RPMI7951 (cell line): Measurements from ENCODE around the gene RCAN1. TPM values are rescaled to one million over a fixed set of nuclear protein-coding genes. Genes with fewer than 3 reads are reported as not detected.
"Not testable (repeated sequence)": the region's sequence is repeated elsewhere in the genome, so short reads cannot be mapped to it uniquely, and the experiment has no call there.

Experiments used
- DNase-seq: peaks from one replicate; pipeline ENCODE4 v3.0.0-alpha.2; 2012; ENCODE audit warnings: low read depth
- total RNA-seq: library from RNA; depleted of rRNA; stranded (reverse); fragments of >200 nt; shearing (Covaris generic); gene quantifications from 2 replicates; pipeline ENCODE4 v1.2.3, GENCODE V29; 2014

Gene RCAN1
- total RNA-seq, 1 experiment from 2014 or later = 43.9 TPM

DNA sequence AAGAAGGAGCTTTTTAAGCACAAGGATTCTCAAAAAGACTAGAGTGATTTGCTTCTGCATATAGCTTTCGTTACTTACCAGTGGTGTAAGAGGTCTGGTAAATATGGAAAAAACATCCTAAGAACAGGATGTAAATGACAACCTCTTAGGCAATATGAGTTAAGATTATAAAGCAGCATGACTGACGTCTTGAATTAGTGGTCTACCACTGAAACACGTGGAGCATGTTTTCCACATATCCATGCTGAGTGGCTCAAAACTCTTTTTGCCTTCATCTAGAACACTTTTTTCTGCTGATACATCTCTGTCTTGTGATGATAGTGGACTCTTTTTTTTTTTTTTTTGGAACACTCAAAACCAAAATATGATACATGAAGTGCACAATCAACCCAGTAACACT lies 44.6 kb downstream of the RCAN1 start:
- no peak for DNase-seq

DNA sequence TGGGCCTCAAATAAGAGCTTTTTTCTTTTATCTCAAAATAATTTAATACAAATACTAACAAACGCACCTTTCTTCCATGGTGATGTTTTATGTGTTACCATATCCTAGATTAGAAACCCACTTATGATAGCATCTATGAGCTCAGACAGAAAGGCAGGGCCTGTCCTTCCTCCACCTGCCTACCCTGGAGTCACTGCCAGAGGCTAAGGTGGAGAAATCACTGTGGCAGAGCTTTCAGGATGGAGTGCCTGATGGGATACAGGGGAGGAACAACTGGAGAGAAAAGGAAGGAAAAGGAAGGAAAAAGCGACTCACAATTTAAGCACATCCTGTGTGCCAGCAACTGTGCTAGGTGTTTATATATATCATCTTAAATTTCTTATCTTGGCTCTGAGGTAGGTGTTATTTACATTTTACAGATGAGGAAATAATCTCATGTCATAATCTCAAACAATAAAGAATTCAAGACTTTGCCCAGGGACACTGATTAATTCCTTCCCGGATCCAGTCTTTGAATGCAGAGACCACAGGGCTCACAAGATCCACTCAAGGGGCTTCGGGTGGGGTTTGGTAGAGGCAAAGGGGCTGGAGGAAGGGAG lies 45.4 kb downstream of the RCAN1 start:
- DNase-seq = no peak

DNA sequence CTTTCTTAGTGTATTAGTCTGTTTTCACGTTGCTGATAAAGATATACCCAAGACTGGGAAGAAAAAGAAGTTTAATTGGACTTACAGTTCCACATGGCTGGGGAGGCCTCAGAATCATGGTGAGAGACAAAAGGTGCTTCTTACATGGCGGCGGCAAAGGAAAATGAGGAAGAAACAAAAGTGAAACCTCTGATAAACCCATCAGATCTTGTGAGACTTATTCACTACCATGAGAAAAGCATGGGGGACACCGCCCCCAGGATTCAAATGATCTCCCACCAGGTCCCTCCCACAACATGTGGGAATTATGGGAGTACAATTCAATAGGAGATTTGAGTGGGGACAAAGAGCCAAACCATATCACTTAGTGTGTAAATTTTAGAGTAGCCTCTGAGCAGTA lies 46.1 kb downstream of the RCAN1 start:
- DNase-seq = not testable (repeated sequence)

GRCh38 chr21:34567604-34568155 lies 47.2 kb downstream of the RCAN1 start:
- no peak for DNase-seq

GRCh38 chr21:34565238-34565637 lies 49.7 kb downstream of the RCAN1 start:
- DNase-seq = no peak

- DNase-seq = not testable (repeated sequence)
These were observed 51.5 kb downstream of the RCAN1 start for GRCh38 chr21:34563370-34563769.

- DNase-seq = no peak
These were observed 53.1 kb downstream of the RCAN1 start for GRCh38 chr21:34561806-34562205.

DNA sequence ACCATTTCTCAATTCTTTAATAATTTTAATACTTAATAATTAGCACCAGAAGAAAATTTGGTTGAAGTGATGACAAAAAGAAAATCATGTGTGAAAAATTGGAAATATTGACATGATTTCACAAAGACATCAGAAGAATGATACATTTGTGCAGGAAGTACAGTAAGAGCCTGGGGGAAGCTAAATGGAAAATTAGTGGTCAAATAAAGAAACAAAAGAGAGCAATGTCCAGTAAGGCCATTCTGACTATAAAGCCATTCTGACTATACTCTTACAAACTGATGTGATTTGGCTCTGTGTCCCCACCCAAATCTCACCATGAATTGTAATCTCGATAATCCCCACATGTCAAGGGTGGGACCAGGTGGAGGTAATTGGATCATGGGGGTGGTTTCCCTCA lies 54.3 kb downstream of the RCAN1 start:
- peak; percentile 17 for DNase-seq

DNA sequence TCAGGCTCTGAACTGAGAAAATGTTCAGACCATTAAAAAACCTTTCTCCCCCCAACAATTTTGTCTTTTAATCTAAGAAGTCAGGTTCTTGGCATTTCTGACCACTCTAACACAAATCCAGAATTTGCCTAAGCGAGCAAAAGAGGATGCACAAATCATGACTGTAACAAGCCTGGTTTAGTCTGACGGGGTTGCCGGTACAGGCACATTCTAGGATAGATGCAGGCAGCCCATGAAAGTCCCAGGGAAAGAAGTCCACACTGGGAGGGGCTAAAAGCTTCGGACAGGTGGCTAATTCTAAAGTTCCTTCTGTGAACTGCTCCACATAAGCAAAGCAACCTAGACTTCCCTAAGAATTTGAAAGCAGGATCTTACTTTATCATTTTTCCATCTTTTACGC lies 54.9 kb downstream of the RCAN1 start:
- no peak for DNase-seq

DNA sequence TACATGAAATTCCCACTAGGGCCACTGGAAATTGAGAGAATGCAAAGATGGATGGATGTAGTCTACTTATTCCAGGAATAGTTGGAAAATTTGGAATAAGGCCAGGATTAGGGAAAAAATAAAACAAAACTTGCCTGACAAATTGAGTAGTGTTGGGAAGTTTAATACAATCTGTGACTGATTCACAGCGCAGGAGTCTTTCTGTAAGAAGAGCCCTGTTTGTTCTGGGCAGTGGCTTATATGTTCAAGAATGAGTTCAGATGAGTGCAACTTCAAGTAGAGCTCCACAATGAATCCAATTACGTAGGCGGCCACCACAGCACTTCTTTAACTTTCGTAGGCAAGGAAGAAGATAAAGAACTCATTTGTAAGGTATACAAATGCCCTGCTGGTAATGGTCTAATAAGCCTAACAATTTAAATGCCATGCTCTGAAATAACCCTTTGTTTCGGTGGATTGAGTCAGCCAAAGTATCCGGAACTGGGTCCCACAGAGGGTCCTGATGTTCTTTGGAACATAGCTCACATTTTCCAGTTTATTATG lies 55.8 kb downstream of the RCAN1 start:
- peak; percentile 60 for DNase-seq

DNA sequence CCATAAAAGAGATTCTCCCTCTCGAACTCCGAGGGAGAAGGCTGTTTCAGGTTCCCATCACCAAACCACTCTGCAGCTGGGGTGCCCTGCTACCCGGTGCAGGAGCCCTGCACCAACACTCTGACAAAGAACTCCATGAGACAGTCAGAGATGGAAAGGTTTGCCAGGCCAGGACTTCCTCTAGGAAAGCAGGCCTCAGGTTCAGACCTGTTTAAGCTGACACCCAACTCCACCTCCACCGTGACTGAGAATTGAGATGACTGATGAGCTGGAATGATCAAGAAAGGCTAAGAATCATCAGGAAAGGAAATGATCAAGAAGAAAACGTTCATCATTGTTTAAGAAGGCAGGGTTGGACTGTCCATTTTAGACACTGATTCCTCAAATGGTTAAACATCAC lies 56.7 kb downstream of the RCAN1 start:
- DNase-seq = no peak

- no peak for DNase-seq
These were observed 57.7 kb downstream of the RCAN1 start for GRCh38 chr21:34557261-34557660.

- DNase-seq = not testable (repeated sequence)
These were observed 60.2 kb downstream of the RCAN1 start for GRCh38 chr21:34554670-34555069.

- no peak for DNase-seq
These were observed 60.7 kb downstream of the RCAN1 start for GRCh38 chr21:34554227-34554626.

DNA sequence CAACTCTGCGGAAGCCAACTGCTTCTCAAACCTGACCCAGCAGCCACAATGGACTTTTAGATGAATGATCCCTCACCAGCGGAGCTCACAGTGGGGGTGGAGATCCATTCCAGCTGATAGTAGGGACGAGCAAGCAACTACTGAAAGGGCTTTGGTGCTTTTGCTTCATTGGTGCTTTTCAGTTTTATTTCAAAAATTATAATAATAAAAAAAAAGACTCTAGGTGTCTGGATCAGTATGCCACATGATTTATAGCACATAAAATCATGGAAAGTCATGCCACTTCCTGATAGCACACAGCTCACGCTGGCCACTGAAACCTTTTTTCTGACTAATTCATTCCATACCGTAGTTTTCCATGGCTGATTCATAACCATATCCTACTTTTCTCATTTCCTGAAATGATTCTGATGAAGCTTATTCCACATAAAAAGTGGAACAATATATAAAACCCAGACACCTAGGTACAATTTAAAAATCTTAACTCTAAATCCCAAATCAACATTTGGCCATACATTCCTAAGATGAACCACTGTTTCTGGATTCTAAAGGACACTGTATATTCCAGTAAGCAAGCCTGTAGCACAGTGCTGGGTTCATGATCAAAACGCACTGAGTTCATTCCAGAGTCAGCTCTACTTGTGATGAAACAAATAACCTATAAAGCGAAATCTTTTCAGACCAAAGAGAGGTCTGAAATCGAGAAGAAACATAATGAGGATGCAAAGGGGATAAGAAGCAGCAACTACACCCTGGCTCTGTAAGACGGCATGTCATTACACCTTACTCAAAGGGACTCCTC lies 61.6 kb downstream of the RCAN1 start:
- DNase-seq = peak; percentile 73

- DNase-seq = peak; percentile 17
These were observed 62.4 kb downstream of the RCAN1 start for GRCh38 chr21:34552360-34553098.

DNA sequence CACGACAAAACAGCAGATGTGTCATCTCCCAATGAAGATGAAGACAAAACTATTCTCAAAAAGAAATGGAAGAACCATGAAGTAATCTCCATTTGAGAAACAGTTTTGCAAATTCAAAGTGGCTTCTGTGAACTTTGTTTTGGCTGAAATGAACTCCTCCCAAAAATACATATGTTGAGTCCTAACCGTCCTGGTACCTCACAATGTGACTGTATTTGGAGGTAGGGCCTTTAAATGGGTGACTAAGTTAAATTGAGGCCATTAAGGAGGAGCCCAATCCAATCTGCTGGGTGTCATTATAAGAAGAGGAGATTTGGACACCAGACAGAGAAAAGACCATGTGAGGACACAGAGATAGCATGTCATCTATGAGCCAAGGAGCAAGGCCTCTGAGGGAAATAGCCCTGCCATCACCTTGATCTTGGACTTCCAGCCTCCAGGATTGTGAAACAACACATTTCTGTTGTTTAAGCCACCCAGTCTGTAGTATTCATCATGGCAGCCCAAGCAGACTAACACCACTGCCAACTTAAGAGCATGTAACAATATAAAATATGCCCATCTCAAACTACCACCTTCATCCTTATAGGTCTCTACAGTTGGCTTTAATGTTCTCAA lies 64.6 kb downstream of the RCAN1 start:
- DNase-seq = no peak

DNA sequence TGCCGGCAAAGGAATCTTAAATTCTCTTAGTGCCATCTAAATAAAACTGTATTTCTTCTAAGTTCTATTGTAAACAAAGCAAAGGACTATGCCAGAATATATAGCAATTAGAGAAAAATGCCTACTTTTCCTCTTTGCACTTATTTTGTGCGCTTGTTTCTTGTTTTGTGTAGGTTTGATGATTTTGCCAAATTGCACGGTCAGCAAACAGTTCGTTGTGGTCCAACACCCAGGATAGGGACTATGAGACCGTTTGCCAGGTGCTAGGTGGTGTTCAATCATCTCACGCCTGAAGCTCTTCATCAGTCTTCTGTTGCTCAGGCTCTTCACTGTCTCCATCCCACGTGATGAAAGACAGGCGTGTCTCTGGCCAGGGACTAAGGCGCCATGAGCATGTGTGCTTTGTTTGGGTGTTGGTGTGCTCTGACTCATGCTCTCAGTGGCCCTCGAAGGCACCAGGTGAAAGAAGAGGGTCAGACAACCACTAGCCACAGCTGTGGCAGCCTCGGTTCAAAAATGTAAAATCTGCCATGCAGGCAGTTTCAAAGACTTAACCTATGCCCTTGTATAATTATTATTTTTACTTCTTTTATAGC lies 66.0 kb downstream of the RCAN1 start:
- no peak for DNase-seq

DNA sequence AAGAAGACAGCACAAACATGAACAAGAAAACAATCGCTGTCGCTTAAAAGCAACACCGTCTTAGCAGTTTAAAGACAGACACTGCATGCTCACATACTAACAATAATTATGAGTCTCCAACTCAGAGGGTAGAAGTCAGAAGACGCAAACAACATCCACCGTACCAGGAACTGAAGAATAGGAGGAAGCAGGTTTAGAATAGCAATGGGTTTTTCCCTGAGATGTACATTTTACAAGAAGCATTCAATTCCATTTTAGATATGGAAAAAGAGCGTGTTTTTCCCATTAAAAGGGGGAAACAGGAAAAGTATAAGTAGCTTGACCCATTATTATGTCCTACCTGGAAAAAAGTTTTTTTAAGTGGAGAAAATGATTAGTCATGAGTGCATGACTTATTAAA lies 68.4 kb downstream of the RCAN1 start:
- no peak for DNase-seq

- peak; percentile 73 for DNase-seq
These were observed 69.6 kb downstream of the RCAN1 start for GRCh38 chr21:34545079-34545884.
